Stimulated activated CD4-positive, alpha-beta T cell treated with anti-CD3 and anti-CD28 coated beads, Interleukin-12 subunit alpha, Interleukin-12 subunit beta, amount 100 ng/mL, for 24 hours (primary cell): ENCODE data around the gene SLC6A18.
"Not testable (repeated sequence)": the region's sequence is repeated elsewhere in the genome, so short reads cannot be mapped to it uniquely, and the experiment has no call there.

Experiments
- DNase-seq, 2 experiments: peaks; one replicate each; pipeline ENCODE4 v3.0.0-alpha.2; 2020; ENCODE audit warnings: low read depth in 2 of 2

SLC6A18 gene

GRCh38 chr5:1275397-1276391 lies 50.5 kb downstream of the SLC6A18 start:
- DNase-seq = not testable (repeated sequence)

GRCh38 chr5:1276930-1277329 lies 51.7 kb downstream of the SLC6A18 start:
- DNase-seq = no peak

- no peak for DNase-seq
Observed at GRCh38 chr5:1277331-1277730, 52.1 kb downstream of the SLC6A18 start.

DNA sequence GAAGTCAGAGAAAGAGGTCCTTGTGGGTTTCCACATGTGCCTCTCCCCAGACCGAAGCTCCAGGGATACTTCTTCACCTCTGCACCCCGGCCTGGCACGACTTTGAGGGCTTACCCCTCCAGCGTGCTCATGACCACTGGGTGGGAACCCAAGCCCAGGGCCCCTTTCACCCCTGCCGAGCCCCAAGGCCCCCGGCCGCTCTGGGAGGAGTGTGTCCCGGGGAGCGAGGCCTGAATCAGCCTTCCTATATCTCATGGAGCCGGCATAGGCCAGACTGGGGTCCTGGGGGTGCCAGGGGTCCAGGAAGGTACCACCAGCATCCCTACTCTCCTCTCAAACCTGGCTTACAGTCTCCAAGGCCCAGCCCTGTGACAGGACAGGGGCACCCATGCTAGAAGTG lies 52.6 kb downstream of the SLC6A18 start:
- DNase-seq = no peak

GRCh38 chr5:1278216-1278615 lies 53.0 kb downstream of the SLC6A18 start:
- DNase-seq = no peak

- no peak for DNase-seq
Observed at GRCh38 chr5:1278656-1279442, 53.7 kb downstream of the SLC6A18 start.

DNA sequence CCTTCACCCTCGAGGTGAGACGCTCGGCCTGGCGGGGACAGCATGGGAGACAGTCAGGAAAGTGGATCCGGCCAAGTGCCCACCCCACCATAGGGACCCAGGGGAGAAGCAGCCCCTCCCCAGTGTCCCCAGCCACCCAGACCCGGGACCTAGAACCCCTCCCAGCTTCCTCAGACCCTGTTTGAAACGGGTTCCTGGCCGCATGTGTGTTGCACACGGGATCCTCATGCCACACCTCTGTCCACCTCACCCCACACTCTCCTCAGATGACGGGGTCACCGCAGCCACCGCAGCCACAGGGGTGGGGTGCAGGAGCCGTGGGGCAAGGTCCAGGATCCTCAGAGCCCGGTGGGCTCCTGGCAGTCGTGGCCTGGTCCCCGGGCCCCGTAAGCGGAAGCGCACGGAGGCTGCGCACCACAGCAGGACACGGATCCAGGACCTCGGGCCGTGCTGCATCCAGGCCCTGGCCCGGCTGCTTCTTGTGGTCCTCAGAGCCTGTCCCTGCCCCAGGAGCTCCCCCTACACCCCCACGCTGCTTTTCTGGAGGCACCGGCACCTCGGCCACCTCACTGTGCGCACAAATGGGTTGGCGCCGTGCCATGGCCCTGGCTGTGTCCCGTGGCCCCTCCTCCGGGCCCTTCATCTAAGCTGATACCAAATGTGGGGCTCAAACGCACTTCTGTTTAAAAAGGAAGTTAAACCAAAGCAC lies 54.4 kb downstream of the SLC6A18 start:
- DNase-seq = no peak

- no peak for DNase-seq
Observed at GRCh38 chr5:1280177-1281037, 55.2 kb downstream of the SLC6A18 start.

DNA sequence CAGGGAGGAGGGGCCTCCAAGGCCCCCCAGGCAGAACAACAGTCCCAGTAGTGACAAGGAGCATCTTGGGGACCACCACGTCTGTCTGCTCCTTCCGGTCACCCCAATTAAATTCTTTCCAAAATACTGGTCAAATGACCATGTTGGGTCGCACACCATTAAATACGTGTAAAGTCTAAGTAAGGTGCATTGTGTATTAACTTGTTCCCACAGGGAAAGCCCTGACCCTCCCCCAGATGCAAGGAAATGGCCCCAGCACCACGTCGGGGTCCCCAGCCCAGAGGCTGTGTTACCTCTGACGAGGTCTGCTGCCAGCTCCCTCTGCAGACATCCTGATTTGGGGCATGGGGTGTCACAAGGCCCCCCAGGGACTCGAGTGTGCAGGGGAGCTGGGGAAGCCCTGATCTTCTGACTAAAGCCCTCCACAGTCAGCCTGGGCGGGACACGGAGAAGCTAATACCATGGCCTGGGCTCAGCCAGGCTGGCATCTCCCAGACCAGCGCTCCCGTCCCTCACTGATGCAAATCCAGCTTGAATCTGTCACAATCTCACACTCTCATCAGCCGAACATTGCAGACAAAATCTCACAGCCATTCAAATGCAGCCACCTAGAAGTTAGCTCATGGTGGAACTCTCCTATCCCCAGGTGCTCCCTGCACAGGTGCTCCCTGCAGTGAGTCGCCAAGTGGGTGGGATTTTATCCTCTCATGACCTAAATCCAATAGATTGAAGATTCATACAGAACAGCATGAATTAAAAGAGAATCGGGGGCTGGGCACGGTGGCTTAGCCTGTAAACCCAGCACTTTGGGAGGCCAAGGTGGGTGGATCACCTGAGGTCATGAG lies 56.1 kb downstream of the SLC6A18 start:
- no peak for DNase-seq

- DNase-seq = no peak
Observed at GRCh38 chr5:1282131-1282992, 57.2 kb downstream of the SLC6A18 start.

GRCh38 chr5:1282993-1283728 lies 58.0 kb downstream of the SLC6A18 start:
- DNase-seq = not testable (repeated sequence)

GRCh38 chr5:1283729-1284041 lies 58.5 kb downstream of the SLC6A18 start:
- DNase-seq = not testable (repeated sequence)

GRCh38 chr5:1284336-1284970 lies 59.3 kb downstream of the SLC6A18 start:
- DNase-seq = not testable (repeated sequence)

DNA sequence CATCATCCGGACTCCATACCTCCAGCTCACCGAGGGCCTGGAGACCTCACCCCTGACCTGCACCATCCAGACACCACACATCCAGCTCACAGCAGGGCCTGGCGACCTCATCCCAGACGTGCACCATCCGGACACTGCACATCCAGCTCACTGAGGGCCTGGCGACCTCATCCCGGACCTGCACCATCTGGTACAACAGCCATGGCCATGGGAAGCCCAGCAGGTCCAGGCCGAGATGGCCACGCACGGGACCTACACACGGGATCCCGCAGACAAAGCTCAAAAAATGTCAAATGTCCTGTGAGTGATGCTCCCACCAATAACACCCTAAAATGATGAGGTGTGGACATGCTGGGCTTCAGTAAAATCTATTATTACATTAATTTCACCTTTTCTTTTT lies 60.0 kb downstream of the SLC6A18 start:
- DNase-seq = no peak

- DNase-seq = no peak
Observed at GRCh38 chr5:1285883-1286291, 60.7 kb downstream of the SLC6A18 start.

GRCh38 chr5:1288439-1289335 lies 63.5 kb downstream of the SLC6A18 start:
- DNase-seq = no peak

DNA sequence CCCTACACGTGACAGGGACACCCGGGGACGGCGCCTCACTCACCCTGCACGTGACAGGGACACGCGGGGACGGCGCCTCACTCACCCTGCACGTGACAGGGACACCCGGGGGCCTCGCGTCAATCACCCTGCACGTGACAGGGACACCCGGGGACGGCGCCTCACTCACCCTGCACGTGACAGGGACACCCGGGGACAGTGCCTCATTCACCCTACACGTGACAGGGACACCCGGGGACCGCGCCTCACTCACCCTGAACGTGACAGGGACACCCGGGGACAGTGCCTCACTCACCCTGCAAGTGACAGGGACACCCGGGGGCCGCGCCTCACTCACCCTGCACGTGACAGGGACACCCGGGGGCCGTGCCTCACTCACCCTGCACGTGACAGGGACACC lies 64.4 kb downstream of the SLC6A18 start:
- DNase-seq = not testable (repeated sequence)
